HEK293T (cell line): Measurements from ENCODE around the gene POLR1H.
A peak's percentile ranks its signal among the peaks of the same experiment; 100 is the strongest.

ENCODE experiments used
- CTCF ChIA-PET: fragments of 350-600 bp; formaldehyde crosslinking; extraction: SDS; loops from one replicate; lab custom pipeline; 2021; ENCODE audit warnings: antibody characterized with exemption, inconsistent platforms; lab: Yijun Ruan, JAX
- POLR2A ChIA-PET: fragments of 350-600 bp; formaldehyde crosslinking; extraction: SDS; loops from one replicate; lab custom pipeline; 2020; ENCODE audit warnings: antibody characterized with exemption, inconsistent platforms; lab: Yijun Ruan, JAX
- DNase-seq: peaks from one replicate; pipeline ENCODE4 v3.0.0; 2012; ENCODE audit warnings: mixed read lengths; ENCODE audit errors: extremely low spot score
- ARNT ChIP-seq: fragments of 450-650 bp; IDR thresholded peaks from 2 replicates; pipeline ENCODE4 v1.6.1; 2017; ENCODE audit warnings: mild to moderate bottlenecking
- BHLHE40 ChIP-seq: fragments of 450-650 bp; IDR thresholded peaks from 2 replicates; pipeline ENCODE4 v1.6.1; 2016; ENCODE audit warnings: mild to moderate bottlenecking, moderate library complexity, borderline replicate concordance
- CTBP1 ChIP-seq: fragments of 450-650 bp; IDR thresholded peaks from 2 replicates; pipeline ENCODE4 v1.6.1; 2016; ENCODE audit warnings: borderline replicate concordance
- ELF4 ChIP-seq: fragments of 450-650 bp; IDR thresholded peaks from 2 replicates; pipeline ENCODE4 v1.6.1; 2017; ENCODE audit warnings: antibody characterized with exemption
- FOXA1 ChIP-seq: fragments of 450-650 bp; IDR thresholded peaks from 2 replicates; pipeline ENCODE4 v1.6.1; 2016; ENCODE audit warnings: mild to moderate bottlenecking
- FOXK2 ChIP-seq: fragments of 450-650 bp; IDR thresholded peaks from 2 replicates; pipeline ENCODE4 v1.6.1; 2016; ENCODE audit warnings: mild to moderate bottlenecking
- FOXM1 ChIP-seq: fragments of 450-650 bp; IDR thresholded peaks from 2 replicates; pipeline ENCODE4 v1.6.1; 2017; ENCODE audit warnings: mild to moderate bottlenecking, borderline replicate concordance
- HDGF ChIP-seq: fragments of 450-650 bp; IDR thresholded peaks from 2 replicates; pipeline ENCODE4 v1.6.1; 2017; ENCODE audit warnings: antibody characterized with exemption, borderline replicate concordance
- L3MBTL2 ChIP-seq: fragments of 450-650 bp; conservative IDR thresholded peaks from 2 replicates; pipeline ENCODE4 v1.6.1; 2016; ENCODE audit warnings: mild to moderate bottlenecking
- LEF1 ChIP-seq: fragments of 450-650 bp; IDR thresholded peaks from 2 replicates; pipeline ENCODE4 v1.6.1; 2017; ENCODE audit warnings: mild to moderate bottlenecking, borderline replicate concordance
- NFRKB ChIP-seq: fragments of 450-650 bp; IDR thresholded peaks from 2 replicates; pipeline ENCODE4 v1.6.1; 2016; ENCODE audit warnings: mild to moderate bottlenecking, moderate library complexity
- SP1 ChIP-seq: fragments of 450-650 bp; IDR thresholded peaks from 2 replicates; pipeline ENCODE4 v1.6.1; 2017
- SUZ12 ChIP-seq: fragments of 450-650 bp; IDR thresholded peaks from 2 replicates; pipeline ENCODE4 v1.6.1; 2016; ENCODE audit warnings: mild to moderate bottlenecking
- TARDBP ChIP-seq: fragments of 450-650 bp; IDR thresholded peaks from 2 replicates; pipeline ENCODE4 v1.6.1; 2016
- ZNF384 ChIP-seq: fragments of 450-650 bp; IDR thresholded peaks from 2 replicates; pipeline ENCODE4 v1.6.1; 2016
- TF ChIP-seq, protein P1 (sequence below): fragments of 450-650 bp; IDR thresholded peaks from 2 replicates; pipeline ENCODE4 v1.6.1; 2016

Gene POLR1H

DNA sequence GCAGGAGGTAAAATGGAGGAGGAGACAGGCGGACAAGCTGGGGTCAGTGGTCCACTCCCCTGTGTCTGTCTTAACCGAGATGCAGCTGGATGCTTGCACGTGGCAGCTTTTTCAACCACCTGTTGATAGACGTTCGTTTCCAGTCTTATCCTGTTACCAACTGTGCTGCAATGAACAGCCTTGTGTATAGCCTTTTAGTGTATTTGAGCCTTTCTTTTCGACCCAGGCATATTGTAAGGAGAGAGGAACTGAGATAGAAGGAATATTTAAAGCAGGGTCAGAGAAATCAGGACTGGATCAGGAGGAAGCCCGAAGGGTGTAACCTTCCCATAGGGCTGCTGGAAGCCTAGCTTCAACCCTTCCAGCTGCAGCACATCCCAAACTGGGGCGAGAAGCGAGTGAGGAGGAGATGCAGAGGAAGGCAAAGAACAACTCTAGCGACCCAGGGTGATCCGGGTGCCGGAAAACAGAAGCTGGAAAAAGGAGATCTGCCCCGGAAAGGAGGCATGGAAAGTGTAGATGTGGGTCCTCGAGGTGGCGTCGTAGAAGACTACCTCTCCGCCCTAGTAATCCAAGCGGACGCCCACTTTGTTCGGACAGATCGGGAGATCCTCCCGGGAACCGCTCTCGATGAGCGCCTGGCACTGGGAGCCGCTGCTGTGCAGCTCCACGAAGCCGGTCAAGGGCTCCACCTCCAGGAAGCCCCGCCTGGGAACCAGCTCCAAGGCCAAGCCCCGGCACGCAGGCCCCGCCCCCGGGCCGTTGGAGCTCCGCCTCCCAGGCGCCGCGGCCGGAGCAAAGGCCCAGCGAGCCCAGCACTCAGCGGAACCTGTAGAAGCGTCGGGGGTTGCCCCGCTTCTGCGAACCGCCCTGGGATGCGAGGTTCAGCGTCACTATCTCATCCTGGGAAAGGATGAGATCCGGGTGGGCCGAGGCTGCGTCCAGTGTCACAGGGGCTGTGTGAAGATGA lies 40.7 kb downstream of the POLR1H start:
- TF ChIP-seq ELF4 (peak; percentile 16; the same call in 1 of the 2 replicates), L3MBTL2 (peak; percentile 27; the same call in 1 of the 2 replicates), TARDBP (no peak)
- ChIA-PET POLR2A (interaction anchor here (0.6 to 1.6 kb wide), 21 partner anchors 8 to 349 kb away, joined by 3 to 20 read pairs (median 4); partner anchors contain the start of genes POLR1H, PPP1R11, TRIM26 and TRIM39), CTCF (interaction anchor here (0.7 to 1.6 kb wide), 4 partner anchors 9 to 66 kb away, joined by 3 to 14 read pairs (median 4); no protein-coding TSS in a partner anchor)
- peak; percentile 93 for DNase-seq

DNA sequence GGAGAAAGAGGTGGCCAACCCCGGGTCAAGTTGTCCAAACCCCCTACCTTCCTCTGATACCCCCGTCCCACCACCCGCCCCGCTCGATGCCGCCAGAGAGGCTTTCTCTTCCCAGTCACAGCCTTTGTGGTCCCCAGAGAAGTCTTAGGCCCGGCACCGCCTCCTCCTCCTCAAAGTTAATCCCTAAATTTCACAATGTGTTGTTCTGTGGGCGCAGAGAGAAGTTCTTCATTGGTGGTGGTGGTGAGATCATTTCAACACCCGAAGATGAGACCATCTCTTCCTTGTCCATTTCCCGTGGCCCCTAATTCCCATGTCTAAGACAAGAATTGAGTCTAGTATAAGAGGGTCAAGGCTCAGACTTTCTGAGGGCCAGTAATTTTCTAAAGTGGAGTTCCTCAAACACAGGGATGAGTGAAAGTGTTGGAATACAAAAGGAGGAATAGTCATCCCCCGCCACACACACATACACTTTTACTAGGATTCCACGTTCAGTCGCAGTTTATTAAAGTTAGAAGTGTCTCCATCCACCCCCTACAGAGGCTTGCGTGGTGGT lies 41.4 kb downstream of the POLR1H start:
- CTCF ChIA-PET: interaction anchor here (0.6 to 4.0 kb wide), 11 partner anchors 9 to 770 kb away, joined by 3 to 66 read pairs (median 4); no protein-coding TSS in a partner anchor
- TF ChIP-seq ARNT: no peak
- no peak for TF ChIP-seq SUZ12
- TF ChIP-seq TARDBP: no peak
- TF ChIP-seq, protein P1, sequence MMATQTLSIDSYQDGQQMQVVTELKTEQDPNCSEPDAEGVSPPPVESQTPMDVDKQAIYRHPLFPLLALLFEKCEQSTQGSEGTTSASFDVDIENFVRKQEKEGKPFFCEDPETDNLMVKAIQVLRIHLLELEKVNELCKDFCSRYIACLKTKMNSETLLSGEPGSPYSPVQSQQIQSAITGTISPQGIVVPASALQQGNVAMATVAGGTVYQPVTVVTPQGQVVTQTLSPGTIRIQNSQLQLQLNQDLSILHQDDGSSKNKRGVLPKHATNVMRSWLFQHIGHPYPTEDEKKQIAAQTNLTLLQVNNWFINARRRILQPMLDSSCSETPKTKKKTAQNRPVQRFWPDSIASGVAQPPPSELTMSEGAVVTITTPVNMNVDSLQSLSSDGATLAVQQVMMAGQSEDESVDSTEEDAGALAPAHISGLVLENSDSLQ: no peak
- TF ChIP-seq FOXK2: no peak
- no peak for TF ChIP-seq CTBP1
- no peak for TF ChIP-seq FOXA1
- TF ChIP-seq FOXM1: no peak
- no peak for TF ChIP-seq NFRKB
- no peak for TF ChIP-seq SP1
- no peak for TF ChIP-seq HDGF
- TF ChIP-seq L3MBTL2: no peak
- no peak for TF ChIP-seq LEF1
- no peak for TF ChIP-seq BHLHE40
- TF ChIP-seq ZNF384: no peak
- TF ChIP-seq ELF4: no peak
- POLR2A ChIA-PET: interaction anchor here (0.8 to 2.6 kb wide), 20 partner anchors 9 to 68 kb away, joined by 3 to 22 read pairs (median 5); partner anchors contain the start of genes POLR1H and PPP1R11
- no peak for DNase-seq

DNA sequence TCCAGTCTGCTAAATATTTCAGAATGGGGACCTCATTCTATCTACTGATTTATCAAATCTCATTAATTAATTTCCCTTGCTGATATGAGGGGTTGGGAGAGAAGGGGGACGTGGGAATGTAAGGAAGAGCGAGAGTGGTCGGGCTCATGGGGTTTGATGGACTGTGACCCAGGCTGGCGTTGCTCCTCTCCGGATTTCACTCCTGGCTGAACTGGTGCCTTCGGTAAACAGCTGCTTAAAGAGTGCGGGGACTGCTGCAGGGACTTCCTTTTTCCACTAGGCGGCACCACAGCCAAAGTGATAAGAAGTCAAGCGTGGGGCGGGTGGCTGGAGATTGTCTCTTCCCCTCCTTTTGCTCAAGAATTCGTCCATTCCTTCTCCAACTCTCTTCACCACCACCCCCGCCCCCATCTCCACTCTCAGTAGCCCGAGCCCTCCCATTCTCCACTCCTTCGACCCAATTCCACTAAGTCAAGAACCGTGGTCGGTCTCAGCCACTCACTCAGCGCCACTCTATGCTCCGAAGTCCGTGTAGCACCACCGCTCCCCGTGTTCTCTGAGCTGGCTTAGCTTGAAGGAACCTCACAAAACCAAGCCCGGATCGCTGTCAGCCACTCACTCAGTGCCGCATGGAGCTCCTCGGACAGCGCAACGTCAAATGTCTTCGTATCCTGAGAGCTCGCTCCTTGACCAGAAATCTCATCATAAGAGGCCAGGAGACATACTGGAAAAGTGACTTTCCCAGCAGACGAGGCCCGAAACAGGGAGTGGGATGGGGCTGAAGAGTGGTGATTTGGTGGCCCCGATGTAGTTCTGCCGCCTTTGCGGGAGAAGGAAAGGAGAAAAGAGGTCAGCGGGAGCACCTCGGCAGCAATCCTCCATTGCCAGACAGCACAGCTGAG lies 42.2 kb downstream of the POLR1H start:
- no peak for TF ChIP-seq FOXK2
- TF ChIP-seq LEF1: no peak
- no peak for TF ChIP-seq HDGF
- peak; percentile 86 for DNase-seq
- ChIA-PET CTCF (interaction anchor here (0.6 to 4.0 kb wide), 10 partner anchors 13 to 771 kb away, joined by 3 to 66 read pairs (median 4); no protein-coding TSS in a partner anchor), POLR2A (interaction anchor here (0.6 to 2.6 kb wide), 11 partner anchors 9 to 110 kb away, joined by 3 to 22 read pairs (median 4); partner anchors contain the start of genes POLR1H, PPP1R11 and TRIM26)

DNA sequence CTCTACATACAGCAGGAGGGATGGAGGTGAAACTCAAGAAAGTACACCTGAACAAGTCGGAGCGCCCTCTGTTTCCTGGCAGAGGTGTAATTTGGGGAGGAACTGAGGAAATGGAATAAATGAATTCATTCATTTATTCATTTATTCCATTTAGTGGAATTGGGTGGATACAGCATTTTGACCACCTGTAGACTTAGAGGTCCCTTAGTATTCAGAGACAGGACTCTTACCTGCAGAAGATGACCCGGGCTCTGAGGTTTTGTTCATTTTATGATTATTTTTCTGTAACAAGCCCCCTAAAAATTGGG lies 42.8 kb downstream of the POLR1H start:
- POLR2A ChIA-PET: interaction anchor here (0.6 to 2.6 kb wide), 8 partner anchors 8 to 109 kb away, joined by 3 to 22 read pairs (median 4); partner anchors contain the start of genes POLR1H and TRIM26
- TF ChIP-seq HDGF: no peak
- no peak for TF ChIP-seq TARDBP
- TF ChIP-seq L3MBTL2: no peak
- TF ChIP-seq, protein P1: no peak
- no peak for TF ChIP-seq ZNF384
- TF ChIP-seq ARNT: no peak
- TF ChIP-seq NFRKB: no peak
- no peak for TF ChIP-seq FOXM1
- TF ChIP-seq CTBP1: no peak
- DNase-seq: no peak
- CTCF ChIA-PET: interaction anchor here (1.1 to 4.0 kb wide), 8 partner anchors 14 to 102 kb away, joined by 3 to 66 read pairs (median 4); no protein-coding TSS in a partner anchor

DNA sequence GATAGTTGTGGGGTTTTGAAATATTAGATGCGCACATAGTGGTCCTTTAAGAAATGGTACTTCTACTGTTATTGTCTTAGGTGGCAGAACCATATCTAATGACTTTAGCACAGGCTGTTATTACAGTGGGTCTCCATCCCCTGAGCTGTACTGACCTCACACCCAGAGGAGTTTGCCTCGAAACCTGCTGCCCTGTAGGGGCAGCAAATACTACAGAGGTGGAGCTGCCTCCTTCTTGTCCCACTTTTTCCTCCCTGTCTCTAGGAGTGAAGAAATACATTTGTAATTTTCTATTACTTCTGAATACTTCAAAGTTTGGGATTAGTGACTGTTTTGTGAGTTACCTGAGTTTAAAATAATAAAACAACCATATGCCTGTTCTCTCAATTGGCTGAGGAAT lies 43.6 kb downstream of the POLR1H start:
- no peak for DNase-seq
- ChIA-PET CTCF (interaction anchor here (4.0 kb wide), 1 partner anchor 25 kb away, joined by 66 read pairs; no protein-coding TSS in a partner anchor), POLR2A (interaction anchor here (0.7 to 2.6 kb wide), 4 partner anchors 18 to 43 kb away, joined by 3 to 22 read pairs (median 10); partner anchors contain the start of genes POLR1H and PPP1R11)
- TF ChIP-seq CTBP1 (no peak), HDGF (no peak), NFRKB (no peak), L3MBTL2 (no peak), SP1 (no peak), LEF1 (no peak), ZNF384 (no peak), FOXM1 (no peak), FOXA1 (no peak), FOXK2 (no peak), BHLHE40 (no peak), SUZ12 (no peak), ELF4 (no peak), ARNT (no peak), TARDBP (no peak)
- TF ChIP-seq, protein P1: no peak
